A673 (cell line): ENCODE results near the gene DEFB112.

Experiments used
- EZH2 ChIP-seq: fragments of 200-600 bp; sonication (generic); IDR thresholded peaks from 2 replicates; pipeline ENCODE4 v1.6.1; 2017; ENCODE audit warnings: borderline replicate concordance, low read depth, mild to moderate bottlenecking, mixed read lengths, antibody characterized with exemption, low read length; ENCODE audit not compliant: poor library complexity, severe bottlenecking
- TF ChIP-seq, protein P1 (sequence below): fragments of 300-800, 200-600 bp; sonication (generic); conservative IDR thresholded peaks from 2 replicates; pipeline ENCODE4 v1.5.1; 2017; ENCODE audit warnings: low read depth, mild to moderate bottlenecking, antibody characterized with exemption, low read length, moderate library complexity, mixed read lengths

DNA sequence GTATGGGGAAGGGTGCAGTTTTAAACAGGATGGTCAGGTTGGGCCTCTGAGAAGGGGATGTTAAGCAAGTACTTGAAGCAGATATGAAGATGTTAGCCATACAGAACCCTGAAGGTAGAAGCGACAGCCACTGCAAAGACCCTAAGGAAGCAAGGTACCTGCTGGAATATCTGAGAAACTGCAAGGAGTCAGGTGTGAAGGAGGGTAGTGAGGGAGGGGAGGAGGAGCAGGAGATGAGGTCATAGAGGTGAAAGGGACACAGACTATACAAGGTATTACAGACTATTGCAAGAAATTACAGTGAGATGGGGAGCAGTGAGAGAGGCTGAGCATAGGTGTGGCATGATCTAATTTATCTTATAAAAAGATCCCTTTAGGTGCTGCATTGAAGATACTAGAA, 22.2 kb upstream of the DEFB112 start:
- TF ChIP-seq, protein P1, sequence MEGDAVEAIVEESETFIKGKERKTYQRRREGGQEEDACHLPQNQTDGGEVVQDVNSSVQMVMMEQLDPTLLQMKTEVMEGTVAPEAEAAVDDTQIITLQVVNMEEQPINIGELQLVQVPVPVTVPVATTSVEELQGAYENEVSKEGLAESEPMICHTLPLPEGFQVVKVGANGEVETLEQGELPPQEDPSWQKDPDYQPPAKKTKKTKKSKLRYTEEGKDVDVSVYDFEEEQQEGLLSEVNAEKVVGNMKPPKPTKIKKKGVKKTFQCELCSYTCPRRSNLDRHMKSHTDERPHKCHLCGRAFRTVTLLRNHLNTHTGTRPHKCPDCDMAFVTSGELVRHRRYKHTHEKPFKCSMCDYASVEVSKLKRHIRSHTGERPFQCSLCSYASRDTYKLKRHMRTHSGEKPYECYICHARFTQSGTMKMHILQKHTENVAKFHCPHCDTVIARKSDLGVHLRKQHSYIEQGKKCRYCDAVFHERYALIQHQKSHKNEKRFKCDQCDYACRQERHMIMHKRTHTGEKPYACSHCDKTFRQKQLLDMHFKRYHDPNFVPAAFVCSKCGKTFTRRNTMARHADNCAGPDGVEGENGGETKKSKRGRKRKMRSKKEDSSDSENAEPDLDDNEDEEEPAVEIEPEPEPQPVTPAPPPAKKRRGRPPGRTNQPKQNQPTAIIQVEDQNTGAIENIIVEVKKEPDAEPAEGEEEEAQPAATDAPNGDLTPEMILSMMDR: no peak
- no peak for TF ChIP-seq EZH2
